Measurements from ENCODE around the gene ZDHHC3.

Gene ZDHHC3

DNA sequence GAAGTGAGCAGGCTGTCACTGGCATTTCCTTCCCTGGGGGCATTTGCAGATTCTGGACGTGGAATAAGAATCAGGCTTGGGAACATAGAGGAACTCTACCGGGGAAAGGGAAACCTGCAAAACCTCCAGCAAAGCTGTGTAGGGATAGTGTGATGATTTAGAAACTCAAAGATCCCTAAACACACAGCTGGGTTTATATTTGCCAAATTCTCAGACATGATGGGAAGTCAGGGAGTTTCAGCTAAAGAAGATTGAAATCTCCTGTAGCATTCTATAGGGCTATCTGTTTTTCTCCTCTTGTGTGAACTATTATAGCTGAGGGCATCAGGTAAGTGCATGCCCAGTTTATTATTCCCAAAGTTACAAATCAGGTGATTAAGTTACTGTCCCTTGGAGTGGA, 40.9 kb upstream of the ZDHHC3 start:
- no peak overlapping the region for H2AFZ ChIP-seq (ENCODE audit: low read length)
- DNase-seq = no peak
- no peaks in the 10 kb centered on the region for H3K79me2 ChIP-seq (ENCODE audit: low read length)
- no peak overlapping the region for H3K9ac ChIP-seq (ENCODE audit: low read length)
- no peak overlapping the region for H3K4me2 ChIP-seq (ENCODE audit: low read depth, low read length)
- H3K9me2 ChIP-seq (replicated peaks; ENCODE audit: insufficient read depth, low read length) = no peaks in the 10 kb centered on the region
- H3K27me3 ChIP-seq (replicated peaks; ENCODE audit: insufficient read depth, low read length) = no peaks in the 10 kb centered on the region
- H3K27ac ChIP-seq (ENCODE audit: low read length) = no peak overlapping the region
- no peak for TF ChIP-seq EZH2phosphoT487 (IDR thresholded peaks at IDR 0.05; ENCODE audit: low read length)
- TF ChIP-seq EZH2 (optimal IDR thresholded peaks at IDR 0.05; ENCODE audit: low read depth, low read length) = no peak
- TF ChIP-seq, protein P1, sequence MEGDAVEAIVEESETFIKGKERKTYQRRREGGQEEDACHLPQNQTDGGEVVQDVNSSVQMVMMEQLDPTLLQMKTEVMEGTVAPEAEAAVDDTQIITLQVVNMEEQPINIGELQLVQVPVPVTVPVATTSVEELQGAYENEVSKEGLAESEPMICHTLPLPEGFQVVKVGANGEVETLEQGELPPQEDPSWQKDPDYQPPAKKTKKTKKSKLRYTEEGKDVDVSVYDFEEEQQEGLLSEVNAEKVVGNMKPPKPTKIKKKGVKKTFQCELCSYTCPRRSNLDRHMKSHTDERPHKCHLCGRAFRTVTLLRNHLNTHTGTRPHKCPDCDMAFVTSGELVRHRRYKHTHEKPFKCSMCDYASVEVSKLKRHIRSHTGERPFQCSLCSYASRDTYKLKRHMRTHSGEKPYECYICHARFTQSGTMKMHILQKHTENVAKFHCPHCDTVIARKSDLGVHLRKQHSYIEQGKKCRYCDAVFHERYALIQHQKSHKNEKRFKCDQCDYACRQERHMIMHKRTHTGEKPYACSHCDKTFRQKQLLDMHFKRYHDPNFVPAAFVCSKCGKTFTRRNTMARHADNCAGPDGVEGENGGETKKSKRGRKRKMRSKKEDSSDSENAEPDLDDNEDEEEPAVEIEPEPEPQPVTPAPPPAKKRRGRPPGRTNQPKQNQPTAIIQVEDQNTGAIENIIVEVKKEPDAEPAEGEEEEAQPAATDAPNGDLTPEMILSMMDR (IDR thresholded peaks at IDR 0.05; ENCODE audit: low read length) = no peak
- no peaks in the 10 kb centered on the region for H4K20me1 ChIP-seq (ENCODE audit: insufficient read depth, low read length)
- H3K4me1 ChIP-seq (ENCODE audit: low read length) = peaks cover 10% of the 10 kb centered on the region
- no peaks in the 10 kb centered on the region for H3K9me3 ChIP-seq (replicated peaks; ENCODE audit: insufficient read depth, low read length)
- no peak overlapping the region for H3K4me3 ChIP-seq (ENCODE audit: low read length)
- H3F3A ChIP-seq (ENCODE audit: insufficient read depth, low read length) = peaks cover 1% of the 10 kb centered on the region
- no peaks in the 10 kb centered on the region for H3K36me3 ChIP-seq (replicated peaks; ENCODE audit: insufficient read depth, low read length)

DNA sequence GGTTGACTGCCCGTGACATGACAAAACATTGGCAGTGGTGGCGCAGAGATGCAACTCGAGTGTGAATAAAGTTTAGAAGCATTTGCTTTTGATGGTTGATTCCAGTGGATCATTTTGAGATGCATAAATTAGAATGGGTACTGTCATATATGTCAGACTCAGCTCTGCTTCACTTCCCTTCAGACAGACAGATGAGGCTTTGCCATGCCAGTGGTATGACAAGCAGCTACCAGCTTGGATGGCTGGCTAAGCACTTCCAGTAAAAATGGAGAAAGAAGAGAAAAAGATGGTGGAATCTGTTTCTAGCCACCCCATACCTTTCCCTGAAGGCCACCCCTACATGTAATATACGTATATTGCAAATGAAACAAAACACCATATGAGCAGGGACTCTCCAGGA, 36.6 kb upstream of the ZDHHC3 start:
- Histone ChIP-seq H3K9me2 (replicated peaks; ENCODE audit: insufficient read depth, low read length) (no peaks in the 10 kb centered on the region), H3F3A (ENCODE audit: insufficient read depth, low read length) (peaks cover 16% of the 10 kb centered on the region), H2AFZ (ENCODE audit: low read length) (no peak overlapping the region), H3K27ac (ENCODE audit: low read length) (peak overlapping the region; percentile 72; the same call in 1 of the 2 replicates), H3K79me2 (ENCODE audit: low read length) (no peaks in the 10 kb centered on the region), H3K9ac (ENCODE audit: low read length) (no peak overlapping the region), H4K20me1 (ENCODE audit: insufficient read depth, low read length) (no peaks in the 10 kb centered on the region), H3K36me3 (replicated peaks; ENCODE audit: insufficient read depth, low read length) (no peaks in the 10 kb centered on the region), H3K4me1 (ENCODE audit: low read length) (peaks cover 27% of the 10 kb centered on the region), H3K9me3 (replicated peaks; ENCODE audit: insufficient read depth, low read length) (no peaks in the 10 kb centered on the region), H3K4me2 (ENCODE audit: low read depth, low read length) (no peak overlapping the region), H3K27me3 (replicated peaks; ENCODE audit: insufficient read depth, low read length) (no peaks in the 10 kb centered on the region), H3K4me3 (ENCODE audit: low read length) (no peak overlapping the region)
- TF ChIP-seq, protein P1 (IDR thresholded peaks at IDR 0.05; ENCODE audit: low read length) = no peak
- TF ChIP-seq EZH2phosphoT487 (IDR thresholded peaks at IDR 0.05; ENCODE audit: low read length) = no peak
- TF ChIP-seq EZH2 (optimal IDR thresholded peaks at IDR 0.05; ENCODE audit: low read depth, low read length) = no peak
- DNase-seq = no peak

DNA sequence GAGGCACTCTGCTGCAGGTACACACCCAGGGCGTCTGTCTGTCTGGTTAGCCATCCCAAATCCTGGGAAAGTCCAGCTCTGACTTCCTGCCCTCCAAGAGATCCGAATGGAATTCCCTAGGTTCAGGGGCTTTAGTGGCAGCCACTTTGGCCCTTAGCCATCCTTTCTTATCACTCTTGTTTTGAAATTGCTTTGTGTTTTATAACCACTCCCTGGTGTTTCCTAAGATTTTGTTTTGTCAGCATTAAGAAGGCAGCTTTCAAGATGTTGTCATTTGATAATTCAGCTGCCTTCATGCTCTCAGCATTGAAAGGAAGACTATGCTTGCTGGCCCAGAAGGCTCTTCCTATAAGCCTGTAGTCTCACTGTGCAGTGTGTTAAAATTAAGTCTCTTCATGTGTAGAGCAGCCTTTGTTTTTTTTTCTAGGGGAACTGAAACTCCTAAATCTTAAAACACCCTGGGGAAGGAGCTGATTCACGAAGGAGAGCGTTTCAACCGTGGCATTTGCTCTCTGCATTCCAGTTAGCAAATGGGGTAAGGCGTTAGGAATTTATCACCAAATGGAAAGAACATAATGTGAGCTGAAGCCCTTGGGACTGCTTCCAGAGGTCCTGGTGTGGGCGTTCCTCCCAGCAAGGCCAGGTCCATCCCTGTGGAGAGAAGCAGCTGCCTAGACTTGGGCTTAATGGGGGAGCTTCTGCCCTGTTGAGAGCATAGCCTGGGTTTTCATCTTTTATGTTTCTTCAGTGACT, 36.0 kb upstream of the ZDHHC3 start:
- no peaks in the 10 kb centered on the region for H3K36me3 ChIP-seq (replicated peaks; ENCODE audit: insufficient read depth, low read length)
- H3K27ac ChIP-seq (ENCODE audit: low read length) = peak overlapping the region; percentile 72; the same call in 1 of the 2 replicates
- H3K4me3 ChIP-seq (ENCODE audit: low read length) = no peak overlapping the region
- no peaks in the 10 kb centered on the region for H3K79me2 ChIP-seq (ENCODE audit: low read length)
- peak; percentile 67 for DNase-seq
- TF ChIP-seq EZH2 (optimal IDR thresholded peaks at IDR 0.05; ENCODE audit: low read depth, low read length) = no peak
- TF ChIP-seq, protein P1 (IDR thresholded peaks at IDR 0.05; ENCODE audit: low read length) = no peak
- TF ChIP-seq EZH2phosphoT487 (IDR thresholded peaks at IDR 0.05; ENCODE audit: low read length) = no peak
- peak overlapping the region; percentile 27; the same call in 1 of the 2 replicates for H3K4me2 ChIP-seq (ENCODE audit: low read depth, low read length)
- no peak overlapping the region; the same call in 1 of the 2 replicates for H3K9ac ChIP-seq (ENCODE audit: low read length)
- peaks cover 16% of the 10 kb centered on the region for H3F3A ChIP-seq (ENCODE audit: insufficient read depth, low read length)
- H3K9me3 ChIP-seq (replicated peaks; ENCODE audit: insufficient read depth, low read length) = no peaks in the 10 kb centered on the region
- no peak overlapping the region for H2AFZ ChIP-seq (ENCODE audit: low read length)
- peaks cover 27% of the 10 kb centered on the region for H3K4me1 ChIP-seq (ENCODE audit: low read length)
- no peaks in the 10 kb centered on the region for H3K27me3 ChIP-seq (replicated peaks; ENCODE audit: insufficient read depth, low read length)
- no peaks in the 10 kb centered on the region for H4K20me1 ChIP-seq (ENCODE audit: insufficient read depth, low read length)
- H3K9me2 ChIP-seq (replicated peaks; ENCODE audit: insufficient read depth, low read length) = no peaks in the 10 kb centered on the region
